Left colon (tissue), 2 donors: ENCODE results near the gene RNU5B-1. TPM values are rescaled to one million over a fixed set of nuclear protein-coding genes. Genes with fewer than 3 reads are reported as not detected.

Experiments
- ATAC-seq: fragments of 200-7000 bp; cut with Tn5 transposase; one replicate; pipeline ENCODE4 v1.9.1; 2020; ENCODE audit warnings: mild to moderate bottlenecking, moderate library complexity
- DNase-seq, 2 donors: peaks; one replicate each; pipeline ENCODE4 v3.0.0-alpha.2; 2020
- intact Hi-C, 2 donors: fragments of 100-400 bp; cut with DNase I in 1 of 2; cut with micrococcal nuclease in 1 of 2; formaldehyde crosslinking; loops; one replicate each; pipeline versions ENCODE4 v1.11.2 to v1.14.0; 2022; cut with DNase I, micrococcal nuclease
- total RNA-seq, 2 donors: library from RNA; stranded (reverse); fragmentation: NEBNext Ultra II Directional; extraction: Animal tissue kit (Norgen Biotek cat#: 25700); gene quantifications; one replicate each; pipeline ENCODE4 v1.2.1, GENCODE V29; 2021
- donor health status: DM: no; HTN: no; CAD: no.
- donor health status: DM: yes; HTN: yes; CAD: no.

The RNU5B-1 gene
- total RNA-seq, 2 donors from 2014 or later, result not detected

DNA sequence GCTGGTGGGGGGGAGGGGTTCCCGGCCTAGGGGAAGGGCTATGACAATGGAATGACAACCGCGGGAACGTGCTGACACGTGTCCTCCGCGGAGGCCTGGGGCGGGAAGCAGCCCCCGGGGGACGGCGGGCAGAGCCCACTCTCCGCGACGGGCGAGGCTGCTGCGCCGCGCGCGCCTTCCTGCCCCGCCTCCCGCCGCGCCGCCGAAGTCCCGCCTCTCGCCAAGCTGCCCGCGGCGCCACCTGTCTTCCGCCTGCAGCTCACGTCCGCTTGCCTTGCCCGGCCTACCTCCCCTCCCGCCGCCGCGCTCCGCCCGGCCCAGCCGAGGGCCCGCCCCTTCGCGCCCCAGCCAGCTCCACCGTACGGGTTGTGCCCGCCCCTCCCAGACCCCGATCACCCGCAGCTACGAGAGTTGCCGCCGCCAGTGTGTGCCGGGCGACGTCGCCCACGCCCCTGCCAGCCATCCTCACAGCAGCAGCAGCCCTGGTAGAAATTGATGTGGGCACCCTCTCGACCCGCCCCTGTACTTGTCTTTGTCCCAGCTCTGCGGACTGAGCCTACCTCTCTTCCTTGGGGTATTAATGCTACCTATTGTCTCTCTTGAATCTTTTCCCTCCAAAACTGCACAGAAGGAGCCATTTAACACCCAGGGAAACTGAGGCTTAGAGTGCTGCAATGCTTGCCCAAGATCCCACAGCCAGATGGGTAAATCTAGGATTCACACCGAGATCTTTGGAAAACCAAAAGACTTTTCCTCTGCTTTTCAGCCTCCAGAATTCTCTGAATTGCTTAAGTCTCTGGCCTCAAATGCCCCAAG is 17.6 kb upstream of the RNU5B-1 start, which contains the start of gene PARP16:
Gene PARP16 (minus strand): TSS at position 180 of the 816 bp plus-strand sequence. CDS start 457 bp downstream, outside the sequence.
- intact Hi-C loops, result no loop called here
- ATAC-seq (peak; percentile 94), DNase-seq (peak; percentile 94 to 95)

DNA sequence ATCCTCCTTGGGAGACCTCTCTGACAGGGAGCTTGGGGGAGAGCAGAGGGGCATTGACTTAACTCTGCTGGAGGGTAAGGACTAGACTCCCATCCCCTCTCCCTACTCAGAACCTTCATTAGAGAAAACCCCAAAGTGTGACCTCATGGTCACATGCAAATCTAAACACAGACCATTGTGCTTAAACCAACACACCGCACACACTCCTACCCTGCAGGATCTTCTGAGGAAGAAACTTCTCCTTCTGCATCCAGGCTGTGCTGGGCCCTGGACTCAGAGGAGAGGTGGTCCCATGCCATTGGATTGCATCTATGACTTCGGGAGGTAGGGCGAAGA is 17.0 kb upstream of the RNU5B-1 start:
- no peak for ATAC-seq
- no peak for DNase-seq
- intact Hi-C loops, result no loop called here

DNA sequence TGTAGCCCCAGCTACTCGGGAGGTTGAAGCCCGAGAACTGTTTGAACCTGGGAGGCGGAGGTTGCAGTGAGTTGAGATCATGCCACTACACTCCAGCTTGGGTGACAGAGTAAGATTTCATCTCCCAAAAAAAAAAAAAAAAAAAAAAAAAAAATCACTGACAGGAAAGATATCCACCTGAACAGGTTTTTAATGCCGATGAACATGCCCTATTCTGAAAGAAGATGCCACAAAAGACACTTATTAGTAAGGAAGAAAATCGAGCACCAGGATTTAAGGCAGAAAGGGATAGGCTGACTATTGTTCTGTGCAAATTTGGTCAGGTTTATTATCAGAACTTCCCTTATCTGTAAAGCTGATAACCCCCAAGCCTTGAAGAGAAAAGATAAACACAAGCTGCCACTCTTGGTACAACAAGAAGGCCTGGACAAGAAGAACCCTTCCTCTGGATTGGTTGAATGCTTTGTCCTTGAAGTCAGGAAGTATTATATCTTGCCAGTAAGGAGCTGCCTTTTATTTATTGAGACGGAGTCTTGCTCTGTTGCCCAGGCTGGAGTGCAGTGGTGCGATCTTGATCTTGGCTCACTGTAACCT is 15.1 kb upstream of the RNU5B-1 start:
- DNase-seq (no peak), ATAC-seq (no peak)
- intact Hi-C loops, result no loop called here

GRCh38 chr15:65290228-65290627 is 14.2 kb upstream of the RNU5B-1 start:
- ATAC-seq, result no peak
- intact Hi-C loops, result no loop called here
- DNase-seq, result no peak

- no peak for DNase-seq
- no peak for ATAC-seq
- intact Hi-C loops, result no loop called here
Measured at GRCh38 chr15:65292938-65293518, 11.4 kb upstream of the RNU5B-1 start.

- no peak for ATAC-seq
- intact Hi-C loops, result no loop called here
Measured at GRCh38 chr15:65298731-65299130, 5.7 kb upstream of the RNU5B-1 start.

DNA sequence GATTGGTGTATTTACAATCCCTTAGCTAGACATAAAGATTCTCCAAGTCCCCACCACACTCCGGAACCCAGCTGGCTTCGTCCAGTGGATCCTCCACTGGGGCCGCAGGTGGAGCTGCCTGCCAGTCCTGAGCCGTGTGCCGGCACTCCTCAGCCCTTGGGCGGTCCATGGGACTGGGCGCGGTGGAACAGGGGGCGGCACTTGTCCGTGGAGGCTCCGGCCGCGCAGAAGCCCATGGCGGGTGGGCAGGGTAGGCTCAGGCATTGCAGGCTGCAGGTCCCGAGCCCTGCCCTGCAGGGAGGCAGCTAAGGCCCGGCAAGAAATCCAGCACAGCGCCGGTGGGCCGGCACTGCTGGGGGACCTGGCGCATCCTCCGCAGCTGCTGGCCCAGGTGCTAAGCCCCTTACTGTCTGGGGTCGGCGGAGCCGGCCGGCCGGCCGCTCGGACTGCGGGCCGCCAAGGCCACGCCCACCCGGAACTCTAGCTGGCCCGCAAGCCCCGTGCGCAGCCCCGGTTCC is 3.5 kb upstream of the RNU5B-1 start:
- DNase-seq (no peak), ATAC-seq (no peak)
- intact Hi-C loops, result no loop called here

More at GRCh38 chr15:65298731-65299130, 5.7 kb upstream of the RNU5B-1 start:
- DNase-seq, result no peak

- DNase-seq, result no peak
- no peak for ATAC-seq
- intact Hi-C loops, result no loop called here
Measured at GRCh38 chr15:65302061-65302460, 2.4 kb upstream of the RNU5B-1 start.

DNA sequence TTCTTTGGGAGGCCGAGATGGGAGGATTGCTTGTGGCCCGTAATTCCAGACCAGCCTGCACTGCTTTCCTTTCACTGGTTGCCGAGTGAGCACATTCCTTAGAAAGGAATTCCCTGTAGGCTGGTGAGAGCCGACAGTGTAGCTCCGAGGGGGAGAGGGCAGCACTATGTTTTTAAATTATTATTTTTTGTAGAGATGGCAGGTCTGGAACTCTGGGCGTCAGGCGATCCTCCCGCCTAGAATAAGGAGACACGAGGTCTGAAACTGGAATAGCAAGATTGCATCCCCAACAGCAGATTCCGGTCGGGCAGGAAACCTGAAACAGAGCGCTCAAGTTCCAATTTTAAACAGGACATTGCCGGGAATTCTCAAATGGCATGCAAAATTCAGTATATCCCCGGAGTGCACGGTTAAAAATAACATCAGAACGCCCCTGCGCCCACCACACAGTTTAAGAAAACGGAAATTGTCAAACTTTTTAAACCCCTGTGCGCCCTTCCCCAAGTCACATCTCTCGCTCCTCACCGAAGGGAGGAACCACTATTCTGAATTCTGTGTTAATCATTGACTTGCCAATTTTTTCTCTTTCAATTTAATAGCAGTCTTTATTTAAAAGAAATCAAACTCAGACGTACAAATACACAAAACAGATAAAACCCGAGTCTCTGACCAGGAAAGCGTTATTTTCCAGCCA is 643 bp upstream of the RNU5B-1 start:
- peak; percentile 66 for ATAC-seq
- intact Hi-C loops, result no loop called here
- DNase-seq, result peak; percentile 50 to 57

DNA sequence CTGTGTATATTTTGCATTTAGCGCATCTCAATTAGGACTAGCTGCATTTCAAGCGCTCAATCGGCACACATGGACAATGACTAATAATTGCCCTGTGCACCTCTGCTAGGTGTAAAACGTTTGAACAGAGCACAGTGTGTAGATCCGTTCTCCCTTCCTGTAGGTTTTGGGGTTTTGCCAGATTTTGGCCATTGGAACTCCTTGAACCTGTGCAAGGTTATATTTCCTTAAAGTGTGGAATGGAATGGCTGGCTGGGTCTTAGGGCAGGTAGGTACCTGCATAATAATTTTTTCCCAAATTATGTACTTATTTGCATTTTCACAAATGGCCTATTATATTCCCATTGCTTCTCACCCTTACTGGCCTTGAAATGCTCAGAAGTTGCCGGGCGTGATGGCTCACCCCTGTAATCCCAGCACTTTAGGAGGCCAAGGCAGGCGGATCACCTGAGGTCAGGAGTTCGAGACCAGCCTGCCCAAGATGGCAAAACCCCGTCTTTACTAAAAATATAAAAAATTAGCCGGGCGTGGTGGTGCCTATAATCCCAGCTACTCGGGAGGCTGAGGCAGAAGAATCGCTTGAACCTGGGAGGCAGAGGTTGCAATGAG is 777 bp downstream of the RNU5B-1 start:
- ATAC-seq (peak; percentile 19), DNase-seq (no peak)
- intact Hi-C loops, result no loop called here

- DNase-seq (no peak), ATAC-seq (no peak)
- intact Hi-C loops, result no loop called here
Measured at GRCh38 chr15:65305776-65306175, 1.3 kb downstream of the RNU5B-1 start.

DNA sequence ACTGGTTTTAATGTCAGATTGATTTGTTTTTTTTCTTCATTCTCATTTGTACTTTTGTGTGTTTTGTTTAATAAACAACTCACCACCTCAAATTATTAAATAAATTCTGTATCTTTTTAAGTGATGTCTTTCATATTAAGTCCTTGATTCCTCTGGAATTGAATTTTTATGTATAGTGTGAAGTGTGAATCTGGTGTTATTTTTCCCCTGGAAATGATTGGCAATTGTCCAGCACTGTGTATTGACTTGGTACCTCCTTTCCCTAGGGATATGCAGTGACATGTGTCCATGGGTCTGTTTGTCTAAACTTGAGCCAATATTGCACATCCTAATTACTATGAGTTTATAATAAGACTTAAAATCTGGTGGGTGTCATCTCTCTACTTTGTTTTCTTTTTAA is 2.1 kb downstream of the RNU5B-1 start:
- ATAC-seq (no peak), DNase-seq (no peak)
- intact Hi-C loops, result no loop called here

DNA sequence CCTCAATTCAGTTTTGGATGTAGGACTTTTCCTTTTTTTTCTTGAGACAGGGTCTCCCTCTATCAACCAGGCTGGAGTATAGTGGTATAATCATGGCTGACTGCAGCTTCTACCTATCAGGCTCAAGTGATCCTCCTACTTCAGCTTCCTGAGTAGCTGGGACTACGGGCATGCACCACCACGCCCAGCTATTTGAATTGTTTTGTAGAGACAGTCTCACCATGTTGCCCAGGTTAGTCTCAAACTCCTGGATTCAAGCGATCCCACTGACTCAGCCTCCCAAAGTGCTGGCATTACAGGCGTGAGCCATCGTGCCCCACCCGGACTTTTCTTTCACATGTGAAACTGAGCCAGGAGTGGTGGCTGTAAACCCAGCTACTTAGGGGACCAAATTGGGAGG is 3.5 kb downstream of the RNU5B-1 start:
- intact Hi-C loops, result no loop called here
- ATAC-seq (no peak), DNase-seq (no peak)

DNA sequence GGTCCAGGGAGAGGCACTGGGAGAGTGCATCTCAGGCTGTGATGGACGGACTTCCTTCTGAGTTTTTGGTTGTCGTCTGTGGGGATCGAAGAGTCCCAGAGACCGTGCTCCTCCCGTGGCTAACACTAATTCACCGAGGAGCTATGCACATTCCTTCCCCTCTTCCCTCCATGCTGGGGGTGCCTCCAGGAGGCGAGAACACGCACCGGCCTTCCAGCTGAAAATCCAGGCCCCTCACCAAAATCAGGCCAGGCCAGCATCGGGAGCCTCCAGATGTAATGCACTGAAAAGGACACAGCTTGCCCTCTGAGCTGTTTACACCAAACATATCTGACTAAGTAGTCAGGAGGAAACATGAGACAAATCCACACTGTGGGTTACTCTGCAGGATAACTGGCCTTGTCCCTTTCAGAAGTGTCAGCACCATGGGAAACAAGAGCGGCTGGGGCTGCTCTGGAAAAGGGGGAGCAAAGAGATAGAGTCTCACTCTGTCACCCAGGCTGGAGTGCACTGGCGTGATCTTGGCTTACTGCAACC is 5.5 kb downstream of the RNU5B-1 start:
- ATAC-seq (no peak), DNase-seq (no peak)
- intact Hi-C loops, result no loop called here

DNA sequence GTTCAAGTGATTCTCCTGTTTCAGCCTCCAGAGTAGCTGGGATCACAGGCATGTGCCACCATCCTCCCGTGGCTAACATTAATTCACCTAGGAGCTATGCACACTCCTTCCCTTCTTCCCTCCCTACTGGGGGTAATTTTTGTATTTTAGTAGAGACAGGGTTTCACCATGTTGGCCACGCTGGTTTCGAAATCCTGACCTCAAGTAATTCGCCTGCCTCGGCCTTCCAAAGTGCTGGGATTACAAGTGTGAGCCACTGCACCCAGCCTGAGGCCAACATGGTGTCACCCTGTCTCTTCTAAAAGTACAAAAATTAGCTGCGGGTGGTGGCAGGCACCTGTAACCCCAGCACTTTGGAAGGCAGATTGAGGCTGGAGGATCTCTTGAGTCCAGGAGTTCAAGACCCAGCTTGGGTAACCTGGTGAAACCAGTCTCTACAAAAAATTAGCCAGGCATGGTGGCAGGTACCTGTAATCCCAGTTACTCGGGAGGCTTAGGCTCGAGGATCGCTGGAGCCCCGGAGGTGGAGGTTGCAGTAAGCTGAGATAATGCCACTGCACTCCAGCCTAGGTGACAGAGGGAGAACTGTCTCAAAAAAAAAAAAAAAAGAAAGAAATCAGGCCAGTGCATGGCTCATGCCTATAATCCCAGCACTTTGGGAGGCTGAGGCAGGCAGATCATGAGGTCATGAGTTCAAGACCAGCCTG is 6.1 kb downstream of the RNU5B-1 start:
- DNase-seq, result no peak
- ATAC-seq, result no peak
- intact Hi-C loops, result no loop called here

GRCh38 chr15:65311760-65312159 is 7.3 kb downstream of the RNU5B-1 start:
- intact Hi-C loops, result no loop called here
- ATAC-seq (no peak), DNase-seq (no peak)

DNA sequence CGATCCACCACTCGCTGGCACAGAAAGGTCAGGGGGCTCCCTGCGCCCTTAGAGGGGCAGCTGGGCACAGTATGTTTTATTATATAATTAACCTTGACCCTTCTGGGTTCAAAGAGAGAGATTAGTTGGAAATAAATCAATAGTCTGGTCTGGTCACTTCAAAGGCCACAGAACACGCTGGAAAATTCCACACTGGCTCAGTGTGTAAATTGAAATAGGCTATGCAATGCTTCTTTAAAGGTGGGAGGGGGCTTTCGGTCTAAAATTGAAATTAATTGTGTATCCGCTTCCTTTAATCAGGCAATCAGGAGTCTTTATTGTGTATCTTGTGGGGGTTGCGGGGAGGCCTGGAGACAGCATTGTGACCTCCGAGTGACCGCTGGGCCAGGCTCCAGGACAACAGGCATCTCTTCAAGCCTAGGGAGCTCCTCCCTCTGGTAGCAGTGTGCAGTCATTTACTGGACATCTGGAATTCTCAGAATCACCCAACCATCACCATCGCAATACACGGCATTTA is 8.0 kb downstream of the RNU5B-1 start:
- DNase-seq (no peak), ATAC-seq (no peak)
- intact Hi-C loops, result no loop called here

DNA sequence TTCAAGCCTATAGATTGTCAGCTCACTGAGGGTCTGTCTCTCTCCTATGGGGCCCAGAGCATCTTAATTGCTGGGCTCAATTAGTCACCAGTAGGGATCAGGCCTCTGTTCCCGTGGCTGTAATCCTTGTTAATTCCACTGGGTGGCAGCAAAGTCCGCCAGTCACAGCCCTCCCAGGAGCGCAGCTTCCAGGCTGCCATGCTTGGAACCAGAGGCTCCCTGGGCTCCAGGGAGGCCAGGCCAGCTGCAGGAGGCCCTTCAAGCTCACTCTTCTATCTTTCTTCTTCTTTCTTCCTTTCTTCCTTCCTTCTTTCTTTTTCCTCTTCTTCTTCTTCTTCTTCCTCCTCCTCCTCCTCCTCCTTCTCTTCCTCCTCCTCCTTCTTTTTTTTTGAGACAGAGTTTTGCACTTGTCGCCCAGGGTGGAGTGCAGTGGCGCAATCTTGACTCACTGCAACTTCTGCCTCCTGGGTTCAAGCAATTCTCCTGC is 14.4 kb downstream of the RNU5B-1 start:
- ATAC-seq, result peak; percentile 98
- intact Hi-C loops, result loop anchor here (2.0 to 5.0 kb wide), 2 partner anchors 66 to 68 kb away; no protein-coding TSS in a partner anchor
- DNase-seq, result peak; percentile 58 to 75
